ENCODE results near the gene LIN7C. TPM values are rescaled to one million over a fixed set of nuclear protein-coding genes. Genes with fewer than 3 reads are reported as not detected.

LIN7C gene
- polyA plus RNA-seq, 3 donors = 7.3 to 24.0 (median 18.9) TPM

GRCh38 chr11:27505781-27506180, 788 bp downstream of the LIN7C start:
- Histone ChIP-seq H3K9ac (ENCODE audit: insufficient read depth, low read length, poor library complexity, severe bottlenecking) (peak overlapping the region; percentile 91), H4K20me1 (ENCODE audit: insufficient read depth, low read length) (no peaks in the 10 kb centered on the region), H2AFZ (ENCODE audit: insufficient read depth, low read depth, low read length, poor library complexity, severe bottlenecking) (peak overlapping the region; percentile 99), H3K27ac (ENCODE audit: low read depth in 1 of 2, low read length in 2 of 2) (peak overlapping the region; percentile 90 to 96), H3K4me2 (replicated peaks; ENCODE audit: extremely low read depth, low read length, poor library complexity, severe bottlenecking) (peak overlapping the region; percentile 95), H3K4me3 (replicated peaks in 1 of 3; ENCODE audit: low read depth in 2 of 3, low read length in 3 of 3) (peak overlapping the region; percentile 95 to 98 (median 96)), H3K9me3 (replicated peaks in 1 of 2; ENCODE audit: control insufficient read depth in 1 of 2, insufficient read depth in 1 of 2, low read length in 2 of 2) (no peaks in the 10 kb centered on the region), H3K79me2 (ENCODE audit: insufficient read depth, low read length) (peaks cover 49% of the 10 kb centered on the region), H3K4me1 (ENCODE audit: control insufficient read depth in 1 of 2, insufficient read depth in 2 of 2, low read length in 2 of 2) (peaks cover 19 to 21% of the 10 kb centered on the region in 2 donors), H3K36me3 (replicated peaks in 1 of 2; ENCODE audit: control insufficient read depth in 1 of 2, insufficient read depth in 2 of 2, low read length in 2 of 2) (peaks cover 12 to 14% of the 10 kb centered on the region in 2 donors), H3K27me3 (ENCODE audit: control insufficient read depth in 2 of 2, insufficient read depth in 2 of 2, low read length in 2 of 2) (no peaks in the 10 kb centered on the region)
- Mint-ChIP-seq H3K4me1 (peaks cover 28% of the 10 kb centered on the region), H3K9me3 (peaks cover 0 to 6% (median 0%) of the 10 kb centered on the region in 7 donors), H3K27ac (peak overlapping the region; percentile 97 to 99 (median 99)), H3K27me3 (ENCODE audit: low read depth in 3 of 3) (peaks cover 0 to 1% (median 0%) of the 10 kb centered on the region in 3 donors), H3K4me3 (peak overlapping the region; percentile 99 to 100), H3K36me3 (peaks cover 11 to 17% of the 10 kb centered on the region in 2 donors)
- DNase-seq = no peak
- TF ChIP-seq, protein P1, sequence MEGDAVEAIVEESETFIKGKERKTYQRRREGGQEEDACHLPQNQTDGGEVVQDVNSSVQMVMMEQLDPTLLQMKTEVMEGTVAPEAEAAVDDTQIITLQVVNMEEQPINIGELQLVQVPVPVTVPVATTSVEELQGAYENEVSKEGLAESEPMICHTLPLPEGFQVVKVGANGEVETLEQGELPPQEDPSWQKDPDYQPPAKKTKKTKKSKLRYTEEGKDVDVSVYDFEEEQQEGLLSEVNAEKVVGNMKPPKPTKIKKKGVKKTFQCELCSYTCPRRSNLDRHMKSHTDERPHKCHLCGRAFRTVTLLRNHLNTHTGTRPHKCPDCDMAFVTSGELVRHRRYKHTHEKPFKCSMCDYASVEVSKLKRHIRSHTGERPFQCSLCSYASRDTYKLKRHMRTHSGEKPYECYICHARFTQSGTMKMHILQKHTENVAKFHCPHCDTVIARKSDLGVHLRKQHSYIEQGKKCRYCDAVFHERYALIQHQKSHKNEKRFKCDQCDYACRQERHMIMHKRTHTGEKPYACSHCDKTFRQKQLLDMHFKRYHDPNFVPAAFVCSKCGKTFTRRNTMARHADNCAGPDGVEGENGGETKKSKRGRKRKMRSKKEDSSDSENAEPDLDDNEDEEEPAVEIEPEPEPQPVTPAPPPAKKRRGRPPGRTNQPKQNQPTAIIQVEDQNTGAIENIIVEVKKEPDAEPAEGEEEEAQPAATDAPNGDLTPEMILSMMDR (IDR thresholded peaks at IDR 0.05) = no peak
- WGBS (ENCODE audit: insufficient coverage) = no CpG with 5 or more reads among the region's 5 CpGs
- intact Hi-C loops (cut with micrococcal nuclease) = loop anchor here (5.0 to 10.0 kb wide), 2 partner anchors 33 to 599 kb away; partner anchors contain the start of genes KIF18A (in 2 of the 2), METTL15 (in 2 of the 2) and LGR4 (in 1 of the 2)

GRCh38 chr11:27504205-27504604, 2.4 kb downstream of the LIN7C start:
- peaks cover 0 to 5% (median 0%) of the 10 kb centered on the region in 7 donors for H3K9me3 Mint-ChIP-seq
- WGBS (ENCODE audit: insufficient coverage) = no CpG with 5 or more reads among the region's 2 CpGs
- H3K4me3 Mint-ChIP-seq = no peak overlapping the region
- Histone ChIP-seq H3K9ac (ENCODE audit: insufficient read depth, low read length, poor library complexity, severe bottlenecking) (no peak overlapping the region), H2AFZ (ENCODE audit: insufficient read depth, low read depth, low read length, poor library complexity, severe bottlenecking) (no peak overlapping the region), H3K4me1 (ENCODE audit: control insufficient read depth in 1 of 2, insufficient read depth in 2 of 2, low read length in 2 of 2) (peaks cover 16 to 21% of the 10 kb centered on the region in 2 donors), H4K20me1 (ENCODE audit: insufficient read depth, low read length) (no peaks in the 10 kb centered on the region), H3K27ac (ENCODE audit: low read depth in 1 of 2, low read length in 2 of 2) (no peak overlapping the region), H3K36me3 (replicated peaks in 1 of 2; ENCODE audit: control insufficient read depth in 1 of 2, insufficient read depth in 2 of 2, low read length in 2 of 2) (peaks cover 16 to 30% of the 10 kb centered on the region in 2 donors), H3K9me3 (replicated peaks in 1 of 2; ENCODE audit: control insufficient read depth in 1 of 2, insufficient read depth in 1 of 2, low read length in 2 of 2) (no peaks in the 10 kb centered on the region), H3K79me2 (ENCODE audit: insufficient read depth, low read length) (peaks cover 49% of the 10 kb centered on the region), H3K4me3 (replicated peaks in 1 of 3; ENCODE audit: low read depth in 2 of 3, low read length in 3 of 3) (no peak overlapping the region), H3K27me3 (ENCODE audit: control insufficient read depth in 2 of 2, insufficient read depth in 2 of 2, low read length in 2 of 2) (no peaks in the 10 kb centered on the region), H3K4me2 (replicated peaks; ENCODE audit: extremely low read depth, low read length, poor library complexity, severe bottlenecking) (no peak overlapping the region)
- peaks cover 23% of the 10 kb centered on the region for H3K4me1 Mint-ChIP-seq
- H3K27me3 Mint-ChIP-seq (ENCODE audit: low read depth in 3 of 3) = no peaks in the 10 kb centered on the region
- TF ChIP-seq, protein P1 (IDR thresholded peaks at IDR 0.05) = no peak
- no peak overlapping the region for H3K27ac Mint-ChIP-seq
- DNase-seq = no peak
- peaks cover 23 to 33% of the 10 kb centered on the region in 2 donors for H3K36me3 Mint-ChIP-seq
- intact Hi-C loops (cut with micrococcal nuclease) = loop anchor here (10.0 kb wide), 1 partner anchor 601 kb away; the partner anchor contains the start of genes KIF18A (in 2 of the 2) and METTL15 (in 2 of the 2)
